ENCODE results near the gene NCAPH2.

DNA sequence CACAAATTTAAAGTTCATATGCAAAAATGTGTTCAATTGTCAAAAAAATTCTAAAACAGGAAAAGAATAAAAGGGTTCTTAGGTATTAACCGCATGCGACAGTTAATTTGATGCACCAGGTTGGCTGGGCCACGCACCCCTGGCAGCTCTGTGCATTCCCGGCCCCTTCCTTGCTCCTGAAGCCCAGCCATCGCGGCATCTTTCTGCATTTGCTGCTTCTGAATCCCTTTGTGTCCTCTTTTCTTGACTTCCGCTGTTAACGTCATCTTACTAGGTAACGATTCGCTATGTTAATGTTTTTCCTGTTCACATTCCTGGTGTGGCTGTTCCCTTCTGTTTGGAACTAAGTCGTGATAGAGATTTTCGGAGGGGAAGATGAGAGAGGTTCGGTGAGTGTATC lies 29.7 kb downstream of the NCAPH2 start:
- TF ChIP-seq EZH2 (IDR thresholded peaks at IDR 0.05; ENCODE audit: insufficient read depth, poor library complexity, severe bottlenecking) (no peak), EZH2phosphoT487 (IDR thresholded peaks at IDR 0.05; ENCODE audit: insufficient read depth, low read depth) (no peak)

Data from GM23248 (cell line).